HG02870 (cell line): Measurements from ENCODE around the gene TOB2.
A peak's percentile ranks its signal among the peaks of the same experiment; 100 is the strongest.
"Not testable (repeated sequence)": the region's sequence is repeated elsewhere in the genome, so short reads cannot be mapped to it uniquely, and the experiment has no call there.

Source experiments
- ATAC-seq: cut with Tn5 transposase; IDR thresholded peaks from one replicate; pipeline ENCODE4 v1.9.1; 2021; ENCODE audit warnings: mild to moderate bottlenecking, moderate library complexity; ENCODE audit not compliant: unreplicated experiment

Gene TOB2

DNA sequence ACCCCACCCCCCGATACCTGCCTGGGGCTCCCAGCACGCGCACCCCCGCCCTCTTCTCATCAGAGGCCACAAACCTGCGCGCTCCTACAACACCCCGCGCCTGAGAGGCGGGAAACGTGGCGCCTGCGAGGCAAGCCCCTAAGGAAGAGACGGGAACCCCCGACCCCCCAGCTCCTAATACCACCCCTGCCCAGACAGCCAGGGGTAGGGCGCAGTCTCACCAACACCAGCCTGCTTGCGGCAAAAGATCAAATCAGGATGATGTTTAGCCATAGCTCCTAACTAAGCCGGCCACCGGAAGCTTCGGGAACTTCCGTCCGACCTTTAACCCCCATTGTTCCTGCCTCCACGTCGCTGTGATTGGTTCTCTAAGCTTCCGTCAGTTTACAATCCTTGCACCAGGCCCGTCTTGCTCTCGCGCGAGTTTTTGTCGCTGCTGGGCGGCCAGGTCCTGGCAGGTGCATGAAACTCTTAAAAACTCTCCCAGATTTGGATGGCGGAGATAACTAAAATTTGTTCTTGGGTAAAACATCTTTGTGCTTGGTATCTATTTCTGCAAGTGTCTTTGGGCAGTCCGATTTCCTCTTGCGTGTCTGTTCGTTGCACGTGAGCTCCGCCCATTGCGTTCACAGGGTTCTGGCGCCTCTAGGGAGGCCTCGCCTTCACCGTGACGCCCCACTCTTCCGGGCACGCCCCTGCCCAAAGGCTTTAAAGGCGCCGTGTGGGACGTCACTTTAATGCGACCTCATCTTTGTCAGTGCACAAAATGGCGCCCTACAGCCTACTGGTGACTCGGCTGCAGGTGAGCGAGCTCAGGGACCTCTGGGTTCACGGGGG lies 22.0 kb upstream of the TOB2 start, which contains the start of the genes ACO2 and PHF5A:
Gene ACO2 (plus strand): TSS at position 737 of the 837 bp plus-strand sequence. CDS start 30 bp downstream, at position 767.
Gene PHF5A (minus strand): TSS at position 312 of the 837 bp plus-strand sequence. CDS start 39 bp downstream, at position 273.
- peak; percentile 86 for ATAC-seq

GRCh38 chr22:41461901-41462300 lies 15.3 kb upstream of the TOB2 start:
- no peak for ATAC-seq

DNA sequence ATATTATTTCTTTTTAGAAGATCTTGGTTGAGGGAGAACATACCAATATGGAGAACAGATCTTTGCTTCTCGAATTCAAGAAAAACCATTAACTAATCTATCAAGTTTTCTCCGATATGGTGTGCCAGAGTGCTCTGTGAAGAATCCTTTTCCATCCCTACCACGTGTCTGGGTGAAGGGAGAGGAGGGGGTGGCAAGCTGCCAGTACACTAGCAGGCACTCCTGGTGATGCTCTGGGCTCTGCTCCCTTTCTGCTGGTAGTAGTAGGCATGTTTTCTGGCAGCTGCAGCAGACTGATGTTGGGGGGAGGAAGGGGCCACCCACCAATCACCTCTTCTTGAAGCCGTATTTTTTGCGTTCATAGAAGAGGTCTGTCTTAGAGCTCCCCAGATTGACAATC lies 13.5 kb upstream of the TOB2 start:
- not testable (repeated sequence) for ATAC-seq

- ATAC-seq = no peak
Measured at GRCh38 chr22:41459431-41459830, 12.8 kb upstream of the TOB2 start.

DNA sequence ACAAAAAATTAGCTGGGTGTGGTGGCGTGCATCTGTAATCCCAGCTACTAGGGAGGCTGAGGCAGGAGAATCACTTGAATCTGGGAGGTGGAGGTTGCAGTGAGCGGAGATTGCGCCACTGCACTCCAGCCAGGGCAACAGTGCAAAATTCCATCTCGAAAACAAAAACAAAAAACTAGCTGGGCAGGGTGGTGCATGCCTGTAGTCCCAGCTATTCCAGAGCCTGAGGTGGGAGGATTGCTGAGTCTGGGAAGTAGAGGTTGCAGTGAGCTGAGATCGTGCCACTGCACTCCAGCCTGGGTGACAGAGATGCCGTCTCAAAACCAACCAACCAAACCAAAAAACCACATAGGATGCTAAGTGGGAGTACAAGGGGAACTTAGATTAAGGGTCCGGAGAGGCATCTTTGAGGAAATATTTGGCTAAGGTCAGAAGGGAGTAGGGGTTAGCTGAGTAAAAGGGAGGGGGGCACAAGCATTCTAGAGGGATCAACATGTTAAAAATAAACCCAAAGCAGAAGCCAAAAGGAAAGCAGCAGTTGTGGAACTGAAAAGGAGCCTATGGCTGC lies 11.6 kb upstream of the TOB2 start:
- no peak for ATAC-seq

- peak; percentile 40 for ATAC-seq
Measured at GRCh38 chr22:41448189-41448808, 1.7 kb upstream of the TOB2 start.

- no peak for ATAC-seq
Measured at GRCh38 chr22:41447435-41448188, 1.0 kb upstream of the TOB2 start.

GRCh38 chr22:41446057-41446501 lies 522 bp downstream of the TOB2 start:
- no peak for ATAC-seq

DNA sequence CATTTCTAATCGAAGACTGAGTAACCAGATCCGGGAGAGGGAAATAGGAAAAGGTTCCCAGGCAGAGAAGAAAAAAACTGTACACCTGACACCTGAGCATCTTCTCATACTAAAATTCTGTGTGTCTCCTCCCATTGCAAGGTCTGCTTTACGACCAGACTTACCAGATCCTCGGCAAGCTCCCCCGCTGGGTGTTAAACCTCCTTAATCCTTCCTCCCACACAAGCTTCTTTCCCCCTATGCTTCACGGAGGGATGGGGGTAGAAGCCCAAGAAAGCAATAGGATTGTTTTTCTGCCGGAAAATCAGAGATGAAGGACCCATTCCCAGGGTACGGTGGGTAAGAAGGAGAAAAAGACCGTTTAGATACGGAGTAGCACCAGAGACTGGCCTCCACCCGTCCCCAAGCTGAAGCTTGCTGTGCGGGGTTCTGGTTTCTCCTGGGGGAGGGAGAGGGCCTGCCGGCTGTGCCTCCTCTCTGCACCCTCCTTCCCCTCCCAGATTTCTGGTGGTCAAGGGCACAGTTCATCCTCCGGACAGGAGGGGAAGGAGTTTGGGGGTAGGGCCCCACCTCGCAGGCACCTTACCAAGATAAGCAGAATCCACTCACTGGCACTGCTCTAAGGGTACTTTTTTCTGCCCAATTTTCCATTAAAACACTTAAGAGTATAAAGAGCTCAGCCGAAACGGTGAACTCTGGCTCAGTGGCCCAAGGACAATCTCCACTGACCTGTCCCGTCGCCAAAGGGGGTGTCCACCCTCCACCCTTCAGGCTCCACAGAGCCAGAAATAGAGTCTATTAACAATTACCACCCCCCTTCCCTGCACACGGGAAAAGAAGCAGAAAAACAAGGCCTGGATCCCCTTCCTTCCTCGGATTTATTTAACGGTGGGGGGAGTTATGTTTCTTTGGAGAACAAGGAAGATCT lies 1.2 kb downstream of the TOB2 start:
- ATAC-seq = no peak

GRCh38 chr22:41444360-41445128 lies 2.1 kb downstream of the TOB2 start:
- ATAC-seq = peak; percentile 52

DNA sequence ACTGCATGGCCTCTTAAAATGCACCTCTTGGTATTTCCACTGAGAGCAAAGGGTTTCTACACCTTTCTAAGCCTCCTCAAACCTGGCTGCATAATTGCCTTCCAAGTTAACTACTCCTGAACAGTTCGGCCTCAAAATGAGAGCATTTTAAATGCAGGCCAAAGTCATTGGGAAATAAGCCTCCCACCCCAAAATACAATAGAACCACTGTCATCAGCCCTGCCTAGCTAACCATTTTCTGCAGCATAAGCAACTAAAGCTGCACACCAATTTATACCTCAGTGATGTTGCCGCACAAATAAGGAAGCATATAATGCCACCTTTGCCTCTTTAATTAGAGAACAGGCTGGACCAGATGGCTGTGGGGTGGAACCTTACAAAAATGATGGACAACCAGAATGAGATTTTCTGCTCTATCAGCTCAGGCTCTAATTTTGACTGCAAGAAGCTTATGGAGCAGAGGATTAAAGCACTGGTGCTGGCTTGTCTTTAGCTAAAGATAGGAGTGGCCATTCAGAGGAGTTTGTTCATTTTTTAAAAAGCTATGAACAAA lies 4.3 kb downstream of the TOB2 start:
- no peak for ATAC-seq

- ATAC-seq = not testable (repeated sequence)
Measured at GRCh38 chr22:41440511-41440910, 6.1 kb downstream of the TOB2 start.

GRCh38 chr22:41437198-41437597 lies 9.4 kb downstream of the TOB2 start:
- ATAC-seq = no peak

GRCh38 chr22:41436322-41437113 lies 10.1 kb downstream of the TOB2 start:
- ATAC-seq = no peak

DNA sequence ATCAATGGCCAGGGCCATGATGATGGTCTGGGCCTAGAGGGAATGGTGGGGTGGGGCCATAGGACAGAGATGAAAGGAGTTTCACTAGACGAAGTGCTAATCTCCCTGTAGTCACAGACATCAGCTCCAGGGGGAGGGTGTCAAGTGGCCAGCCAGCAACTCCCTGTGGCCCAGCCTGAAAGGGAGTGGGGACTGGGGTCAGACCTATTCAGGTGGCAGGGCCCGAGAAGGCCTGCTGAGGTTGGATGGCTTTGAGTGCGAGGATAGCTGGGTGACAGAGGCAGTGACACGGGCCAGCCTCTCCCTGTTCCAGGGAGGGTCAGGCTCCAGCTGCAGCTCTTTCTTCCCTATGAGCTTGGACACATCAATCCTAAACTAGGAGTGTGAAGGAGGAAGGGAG lies 11.0 kb downstream of the TOB2 start:
- ATAC-seq = no peak

- ATAC-seq = not testable (repeated sequence)
Measured at GRCh38 chr22:41434361-41435003, 12.1 kb downstream of the TOB2 start.

GRCh38 chr22:41433480-41433879 lies 13.1 kb downstream of the TOB2 start:
- not testable (repeated sequence) for ATAC-seq

DNA sequence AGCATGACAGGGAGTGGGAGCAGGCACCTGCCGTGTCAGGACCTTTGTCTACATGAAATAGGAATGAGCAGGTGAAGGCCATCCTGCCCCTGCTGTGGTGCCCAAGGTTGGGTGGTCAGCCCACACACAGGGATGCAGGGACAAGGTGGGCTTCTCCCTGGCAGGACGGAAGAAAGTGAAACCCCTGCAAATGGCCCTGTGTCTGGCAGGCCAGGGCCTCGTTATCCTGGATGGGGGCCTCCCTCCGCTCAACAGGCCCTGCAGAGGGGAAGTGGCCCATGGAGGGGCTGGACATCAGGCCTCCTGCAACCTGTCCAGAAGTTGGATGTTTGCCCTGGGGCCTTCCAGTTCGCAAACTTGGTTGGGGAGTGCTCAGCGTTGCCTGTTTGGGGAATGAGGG lies 14.9 kb downstream of the TOB2 start:
- ATAC-seq = no peak
